ENCODE results near the gene VEPH1. TPM values are rescaled to one million over a fixed set of nuclear protein-coding genes. Genes with fewer than 3 reads are reported as not detected.

VEPH1 gene
- total RNA-seq, 2 experiments from 2014 or later = not detected

GRCh38 chr3:157265931-157266330, 237.3 kb downstream of the VEPH1 start:
- ChIA-PET POLR2A (no interaction called here), CTCF (interaction anchor here (0.9 kb wide), 2 partner anchors 14 to 227 kb away, joined by 3 read pairs; no protein-coding TSS in a partner anchor)
- intact Hi-C loops (cut with micrococcal nuclease) = no loop called here
- Mint-ChIP-seq H3K27ac (no peak overlapping the region), H3K36me3 (ENCODE audit: low read depth) (no peaks in the 10 kb centered on the region), H3K9me3 (no peaks in the 10 kb centered on the region), H3K27me3 (no peaks in the 10 kb centered on the region), H3K4me3 (no peak overlapping the region), H3K4me1 (ENCODE audit: low read depth) (no peaks in the 10 kb centered on the region)
- no peak for TF ChIP-seq CTCF (IDR thresholded peaks at IDR 0.05)
- DNase-seq (no peak), ATAC-seq (no peak)

GRCh38 chr3:157263027-157263426, 240.2 kb downstream of the VEPH1 start:
- H3K27me3 Mint-ChIP-seq = no peaks in the 10 kb centered on the region
- intact Hi-C loops (cut with micrococcal nuclease) = no loop called here
- TF ChIP-seq CTCF (IDR thresholded peaks at IDR 0.05) = no peak
- no peak overlapping the region for H3K27ac Mint-ChIP-seq
- H3K36me3 Mint-ChIP-seq (ENCODE audit: low read depth) = no peaks in the 10 kb centered on the region
- DNase-seq (no peak), ATAC-seq (no peak)
- ChIA-PET POLR2A (no interaction called here), CTCF (no interaction called here)
- H3K4me3 Mint-ChIP-seq = no peak overlapping the region
- H3K9me3 Mint-ChIP-seq = no peaks in the 10 kb centered on the region
- no peaks in the 10 kb centered on the region for H3K4me1 Mint-ChIP-seq (ENCODE audit: low read depth)

DNA sequence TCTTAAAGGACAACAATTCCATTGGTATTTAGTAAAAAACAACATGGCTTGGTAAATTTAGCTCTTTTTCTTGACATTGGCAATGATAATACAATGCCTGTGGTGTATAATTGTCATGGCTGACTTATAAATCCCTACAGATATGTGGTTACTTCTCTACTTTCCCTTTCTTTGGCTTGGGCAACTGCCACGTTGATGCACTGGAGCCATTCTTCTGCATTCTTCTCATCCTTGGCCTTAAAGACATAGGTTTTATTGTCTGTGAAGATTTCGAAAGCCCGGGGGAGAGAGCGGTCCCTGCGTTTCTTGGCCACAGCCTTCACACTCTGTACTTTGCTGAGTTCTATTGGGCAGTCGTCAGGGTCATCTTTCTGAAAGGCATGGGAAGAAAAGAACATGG, 242.2 kb downstream of the VEPH1 start:
- CTCF ChIA-PET = no interaction called here

GRCh38 chr3:157259825-157260224, 243.4 kb downstream of the VEPH1 start:
- no peak for DNase-seq
- ChIA-PET POLR2A (no interaction called here), CTCF (no interaction called here)
- Mint-ChIP-seq H3K27ac (no peak overlapping the region), H3K4me3 (no peak overlapping the region), H3K36me3 (ENCODE audit: low read depth) (no peaks in the 10 kb centered on the region), H3K27me3 (no peaks in the 10 kb centered on the region), H3K4me1 (ENCODE audit: low read depth) (no peaks in the 10 kb centered on the region), H3K9me3 (no peaks in the 10 kb centered on the region)
- intact Hi-C loops (cut with micrococcal nuclease) = no loop called here
- TF ChIP-seq CTCF (IDR thresholded peaks at IDR 0.05) = no peak
- no peak for ATAC-seq

More for the DNA sequence above, 242.2 kb downstream of the VEPH1 start:
- H3K27ac Mint-ChIP-seq = no peak overlapping the region
- DNase-seq (no peak), ATAC-seq (no peak)
- H3K4me3 Mint-ChIP-seq = no peak overlapping the region
- H3K36me3 Mint-ChIP-seq (ENCODE audit: low read depth) = no peaks in the 10 kb centered on the region
- no peaks in the 10 kb centered on the region for H3K4me1 Mint-ChIP-seq (ENCODE audit: low read depth)
- no peaks in the 10 kb centered on the region for H3K27me3 Mint-ChIP-seq
- POLR2A ChIA-PET = interaction anchor here (0.5 kb wide), 1 partner anchor 180 kb away, joined by 3 read pairs; no protein-coding TSS in a partner anchor
- intact Hi-C loops (cut with micrococcal nuclease) = no loop called here
- no peaks in the 10 kb centered on the region for H3K9me3 Mint-ChIP-seq
- TF ChIP-seq CTCF (IDR thresholded peaks at IDR 0.05) = no peak

- Mint-ChIP-seq H3K36me3 (ENCODE audit: low read depth) (no peaks in the 10 kb centered on the region), H3K27ac (no peak overlapping the region), H3K4me3 (no peak overlapping the region), H3K4me1 (ENCODE audit: low read depth) (no peaks in the 10 kb centered on the region), H3K27me3 (no peaks in the 10 kb centered on the region), H3K9me3 (no peaks in the 10 kb centered on the region)
- POLR2A ChIA-PET = no interaction called here
- ATAC-seq (no peak), DNase-seq (no peak)
- intact Hi-C loops (cut with micrococcal nuclease) = no loop called here
- no peak for TF ChIP-seq CTCF (IDR thresholded peaks at IDR 0.05)
- CTCF ChIA-PET = interaction anchor here (1.0 to 1.5 kb wide), 2 partner anchors 18 to 55 kb away, joined by 3 to 4 read pairs; no protein-coding TSS in a partner anchor
These were observed 246.1 kb downstream of the VEPH1 start for GRCh38 chr3:157257101-157257500.
